Inflammatory macrophage (primary cell): ENCODE measurements around the gene FEN1.

Experiments
- DNase-seq, 2 donors: peaks; one replicate each; pipeline ENCODE4 v3.0.0-alpha.2; 2020 to 2022
- total RNA-seq, 18 experiments: gene quantifications; one replicate each; lab custom pipeline; 2026; ENCODE audit warnings: mixed read lengths in 6 of 18, inconsistent platforms in 2 of 18; lab: John Stamatoyannopoulos, UW

FEN1 gene
- 6.8 to 51.9 (median 36.1) reads per million in 18 experiments for total RNA-seq

DNA sequence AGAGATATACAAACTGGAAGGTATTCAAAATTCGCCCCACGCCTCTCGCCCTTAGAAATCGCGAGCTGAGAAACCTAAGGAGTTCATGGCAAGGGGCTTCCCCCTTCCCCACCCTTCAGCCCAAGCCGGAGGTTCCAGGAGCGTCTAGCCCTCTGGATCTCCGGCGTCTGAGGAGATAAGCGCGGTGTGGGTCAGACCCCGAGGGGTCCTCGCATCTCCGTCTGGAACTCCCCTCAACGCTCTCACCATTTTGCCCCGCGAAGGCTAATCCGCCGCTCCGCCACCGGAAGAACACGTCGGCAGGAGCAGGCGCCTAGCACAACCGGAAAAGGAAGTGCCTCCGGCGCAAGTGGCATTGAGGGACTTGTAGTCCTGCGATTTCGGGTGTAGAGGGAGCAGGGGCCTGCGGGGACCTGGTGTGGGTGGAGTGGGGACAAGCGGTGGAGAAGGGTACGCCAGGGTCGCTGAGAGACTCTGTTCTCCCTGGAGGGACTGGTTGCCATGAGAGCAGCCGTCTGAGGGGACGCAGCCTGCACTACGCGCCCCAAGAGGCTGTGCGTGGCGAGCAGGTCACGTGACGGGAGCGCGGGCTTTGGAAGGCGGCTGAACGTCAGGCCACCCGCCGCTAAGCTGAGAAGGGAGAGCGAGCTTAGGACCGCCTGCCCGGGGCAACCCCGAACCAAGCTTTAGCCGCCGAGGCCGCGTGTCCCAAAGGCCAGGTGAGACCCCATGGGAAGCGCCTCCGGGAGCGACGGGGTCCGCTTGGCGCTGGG is at the start of gene FEN1, which contains the start of gene TMEM258:
FEN1 (plus strand) TSS at position 602 of the 773 bp plus-strand sequence. CDS start 2,451 bp downstream, outside the sequence.
TMEM258 (minus strand) TSS at position 290 of the 773 bp plus-strand sequence; CDS start at position 249, 41 bp downstream.
- DNase-seq: peak; percentile 86 to 93

DNA sequence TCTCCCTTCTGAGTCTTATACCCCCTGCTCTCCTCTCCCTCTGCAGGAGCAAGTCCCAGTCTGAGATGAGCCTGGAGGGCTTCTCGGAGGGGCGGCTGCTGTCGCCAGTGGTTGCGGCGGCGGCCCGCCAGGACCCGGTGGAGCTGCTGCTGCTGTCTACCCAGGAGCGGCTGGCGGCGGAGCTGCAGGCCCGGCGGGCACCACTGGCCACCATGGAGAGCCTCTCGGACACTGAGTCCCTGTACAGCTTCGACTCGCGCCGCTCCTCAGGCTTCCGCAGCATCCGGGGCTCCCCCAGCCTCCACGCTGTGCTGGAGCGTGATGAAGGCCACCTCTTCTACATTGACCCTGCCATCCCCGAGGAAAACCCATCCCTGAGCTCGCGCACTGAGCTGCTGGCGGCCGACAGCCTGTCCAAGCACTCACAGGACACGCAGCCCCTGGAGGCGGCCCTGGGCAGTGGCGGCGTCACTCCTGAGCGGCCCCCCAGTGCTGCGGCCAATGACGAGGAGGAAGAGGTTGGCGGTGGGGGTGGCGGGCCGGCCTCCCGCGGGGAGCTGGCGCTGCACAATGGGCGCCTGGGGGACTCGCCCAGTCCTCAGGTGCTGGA is 49.1 kb upstream of the FEN1 start:
- no peak for DNase-seq

DNA sequence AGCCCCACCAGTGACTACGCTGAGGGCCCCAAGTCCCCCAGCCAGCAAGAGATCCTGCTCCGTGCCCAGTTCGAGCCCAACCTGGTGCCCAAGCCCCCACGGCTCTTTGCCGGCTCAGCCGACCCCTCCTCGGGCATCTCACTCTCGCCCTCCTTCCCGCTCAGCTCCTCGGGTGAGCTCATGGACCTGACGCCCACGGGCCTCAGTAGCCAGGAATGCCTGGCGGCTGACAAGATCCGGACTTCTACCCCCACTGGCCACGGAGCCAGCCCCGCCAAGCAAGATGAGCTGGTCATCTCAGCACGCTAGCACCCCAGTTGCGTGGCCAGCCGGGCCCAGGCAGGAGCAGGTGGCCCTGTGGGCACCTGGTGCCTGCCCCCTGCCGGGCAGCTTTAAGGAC is 48.5 kb upstream of the FEN1 start:
- no peak for DNase-seq

GRCh38 chr11:61744609-61745156 is 48.0 kb upstream of the FEN1 start:
- no peak for DNase-seq

- DNase-seq: no peak
These were observed 46.8 kb upstream of the FEN1 start for GRCh38 chr11:61745781-61746441.

- DNase-seq: no peak
These were observed 46.1 kb upstream of the FEN1 start for GRCh38 chr11:61746442-61747191.

GRCh38 chr11:61747192-61747966 is 45.3 kb upstream of the FEN1 start:
- peak; percentile 66 to 70 for DNase-seq

DNA sequence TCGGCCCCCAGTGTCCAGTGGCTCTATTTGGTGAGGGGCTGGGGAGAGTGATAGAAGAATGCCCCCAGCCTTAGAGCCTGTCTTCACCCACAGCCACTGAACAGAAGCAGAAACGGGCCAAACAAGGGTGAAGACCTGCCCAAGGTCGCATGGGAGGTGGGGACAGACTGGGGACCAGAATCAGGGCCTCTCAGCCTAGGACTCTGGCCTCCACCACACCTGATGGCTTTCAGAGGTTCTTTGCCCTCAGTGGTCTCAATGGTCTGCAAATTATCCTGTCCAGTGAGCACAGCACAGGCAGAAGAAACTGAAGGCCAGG is 44.8 kb upstream of the FEN1 start:
- no peak for DNase-seq

- peak; percentile 60 to 70 for DNase-seq
These were observed 43.0 kb upstream of the FEN1 start for GRCh38 chr11:61749591-61750217.

DNA sequence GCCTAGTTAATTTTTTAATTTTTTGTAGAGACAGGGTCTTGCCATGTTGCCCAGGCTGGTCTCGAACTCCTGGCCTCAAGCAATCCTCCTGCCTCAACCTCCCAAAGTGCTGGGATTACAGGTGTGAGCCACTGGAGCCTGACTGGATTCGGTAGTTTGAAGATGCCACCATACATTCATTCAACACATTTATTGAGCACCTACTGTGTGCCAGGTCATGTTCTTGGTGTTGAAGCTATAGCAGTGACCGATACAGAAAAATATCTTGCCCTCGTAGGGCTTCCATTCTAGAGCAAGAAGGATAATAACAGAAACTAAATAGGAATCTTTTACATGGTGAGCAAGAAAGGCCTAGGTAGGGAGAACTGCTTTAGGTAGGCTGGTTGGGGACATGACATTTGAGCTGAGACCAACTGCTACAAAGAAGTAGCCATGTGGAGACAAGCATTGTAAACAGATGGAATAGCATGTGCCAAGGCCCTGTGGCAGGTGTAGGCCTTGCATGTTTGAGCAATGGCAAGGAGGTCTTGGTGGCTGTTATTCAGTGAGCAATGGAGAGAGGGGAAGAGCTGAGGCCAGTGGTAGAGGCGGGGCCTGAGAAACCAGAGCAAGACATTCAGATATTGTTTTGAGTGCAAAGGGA is 42.0 kb upstream of the FEN1 start:
- DNase-seq: no peak

DNA sequence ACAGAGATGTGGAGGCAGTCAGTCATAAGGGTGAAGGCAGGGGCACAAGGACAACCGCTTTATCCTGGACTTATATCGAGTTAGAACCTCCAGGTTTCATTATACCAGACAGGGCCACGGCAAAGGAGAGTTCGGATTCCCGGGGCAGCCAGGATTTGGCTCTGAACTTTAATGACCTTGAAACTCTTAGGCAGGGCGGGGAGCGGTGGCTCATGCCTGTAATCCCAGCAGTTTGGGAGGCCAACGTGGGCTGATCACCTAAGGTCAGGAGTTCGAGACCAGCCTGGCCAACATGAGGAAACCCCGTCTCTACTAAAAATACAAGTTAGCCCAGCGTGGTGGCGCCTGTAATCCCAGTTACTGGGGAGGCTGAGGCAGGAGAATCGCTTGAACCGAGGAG is 41.3 kb upstream of the FEN1 start:
- DNase-seq: no peak

DNA sequence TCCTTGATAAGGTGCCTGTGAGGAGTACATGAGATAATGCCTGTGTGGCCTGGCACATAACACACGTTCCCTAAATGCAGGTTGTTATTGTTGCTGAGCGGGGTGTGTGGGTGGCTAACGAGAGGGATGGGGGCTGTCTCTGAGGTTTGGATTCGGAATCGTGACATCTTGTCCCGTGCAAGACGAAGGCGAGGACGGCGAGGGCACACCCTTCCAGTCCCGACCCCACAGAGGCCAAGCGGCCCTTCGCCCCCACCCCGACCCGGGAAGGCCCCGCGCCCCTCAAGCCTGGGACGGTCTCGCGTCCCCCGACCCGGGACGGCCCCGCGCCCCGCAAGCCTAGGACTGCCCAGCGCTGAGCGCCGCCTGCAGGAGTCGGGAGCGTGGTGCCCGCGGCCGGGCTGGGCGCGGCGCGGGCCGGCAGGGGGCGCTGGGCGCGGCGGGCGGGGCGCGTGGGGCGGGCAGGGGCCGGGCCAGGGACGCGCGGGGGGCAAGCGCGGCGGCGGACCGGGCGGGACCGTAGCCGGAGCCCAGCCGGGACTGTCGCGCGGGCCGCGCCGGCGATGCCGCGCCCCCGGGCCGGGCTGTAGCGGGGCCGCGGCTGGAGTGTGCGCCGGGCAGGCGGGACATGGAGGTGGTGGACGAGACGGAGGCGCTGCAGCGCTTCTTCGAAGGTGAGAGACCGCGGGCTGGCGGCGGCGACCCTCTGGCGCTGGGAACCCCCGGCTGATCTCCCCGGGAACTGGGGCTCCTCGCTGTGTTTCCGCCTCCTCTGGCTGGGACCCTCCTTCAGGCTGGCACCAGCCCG is 40.4 kb upstream of the FEN1 start, which contains the start of gene MYRF:
MYRF (plus strand) TSS at position 520 of the 808 bp plus-strand sequence; CDS start at position 629, 109 bp downstream.
- peak; percentile 22 to 55 for DNase-seq

- no peak for DNase-seq
These were observed 39.7 kb upstream of the FEN1 start for GRCh38 chr11:61752925-61753521.

GRCh38 chr11:61753672-61754071 is 39.0 kb upstream of the FEN1 start:
- DNase-seq: no peak

DNA sequence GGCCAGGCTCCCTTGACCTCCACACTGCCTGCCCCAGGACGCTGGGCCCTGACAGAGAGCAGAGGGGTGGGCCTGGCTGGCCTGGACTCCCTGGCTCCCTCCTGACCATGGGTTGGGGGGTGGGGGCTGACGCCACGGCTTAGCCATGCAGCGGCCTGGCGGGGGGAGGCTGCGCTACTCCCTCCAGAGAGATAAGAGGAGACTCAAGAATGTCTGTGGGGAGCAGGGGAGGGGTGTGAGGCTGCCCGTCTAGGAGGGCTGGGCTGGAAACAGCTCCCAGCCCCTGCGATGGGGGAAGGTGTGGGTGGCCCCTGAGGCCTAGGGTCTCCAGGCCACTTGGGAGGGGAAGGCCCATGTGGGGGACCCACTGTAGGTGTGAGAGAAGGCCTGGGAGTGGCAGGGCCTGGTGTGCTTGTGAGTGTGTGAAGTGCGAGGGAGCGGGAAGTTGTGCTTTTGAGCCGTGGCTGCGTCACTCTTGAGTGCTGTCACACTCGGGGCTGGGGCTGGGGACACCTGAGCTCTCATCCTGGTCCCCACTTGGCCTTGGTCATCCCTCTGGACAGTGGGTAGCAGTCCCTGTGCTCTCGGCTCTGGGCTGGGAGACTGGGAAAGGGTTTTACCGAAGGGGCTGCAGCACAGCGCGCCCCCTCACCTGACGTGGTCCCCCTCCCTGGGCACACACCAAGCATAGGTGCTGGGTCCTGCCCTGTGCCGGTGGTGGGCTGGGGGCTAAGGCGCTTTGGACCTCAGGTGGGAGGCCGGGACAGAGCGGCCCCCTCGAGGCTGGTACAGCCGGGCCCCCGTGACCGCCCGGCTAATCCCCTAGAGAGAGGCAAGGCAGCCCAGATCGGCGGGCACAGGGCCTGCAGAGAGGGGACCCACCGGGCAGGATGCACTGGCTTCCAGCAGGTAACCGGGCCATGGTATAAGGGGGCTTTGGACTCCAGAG is 37.9 kb upstream of the FEN1 start:
- no peak for DNase-seq

- no peak for DNase-seq
These were observed 36.6 kb upstream of the FEN1 start for GRCh38 chr11:61756147-61756451.

DNA sequence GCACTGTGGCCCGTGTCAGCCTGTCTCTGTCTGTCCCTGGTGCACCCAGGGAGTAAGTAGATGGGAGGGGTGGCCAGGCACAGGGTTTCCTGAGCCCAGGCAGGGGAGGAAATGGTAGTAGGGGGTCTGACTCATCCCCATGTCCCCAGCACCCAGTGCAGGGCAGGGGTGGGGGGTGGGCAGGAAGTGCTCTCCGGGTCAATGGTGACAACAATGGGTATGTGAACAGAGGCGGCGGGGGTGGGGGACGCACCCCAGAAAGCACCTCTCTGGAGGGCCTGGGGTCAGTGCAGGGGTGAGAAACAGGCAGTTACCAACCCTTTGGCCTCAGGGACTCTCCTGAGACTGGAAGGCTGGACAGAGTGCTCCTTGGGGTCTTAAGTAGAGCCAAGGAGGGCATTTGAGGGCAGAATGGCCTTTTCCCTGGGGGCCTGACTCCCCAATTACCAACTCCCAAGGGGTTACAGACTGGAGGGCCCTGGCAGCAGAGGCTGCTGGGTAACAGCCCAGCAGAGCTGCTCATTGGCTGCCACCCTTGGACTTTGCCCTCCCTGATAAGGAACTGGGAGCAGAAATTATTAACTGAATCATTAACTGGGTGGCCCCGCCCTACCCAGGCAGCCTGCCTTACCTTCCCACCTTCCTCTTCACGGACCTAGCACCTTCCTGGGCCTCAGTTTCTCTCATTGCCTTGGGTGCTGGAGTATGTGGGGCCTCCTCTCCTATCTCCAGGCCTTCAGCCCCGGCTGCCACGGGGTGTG is 36.1 kb upstream of the FEN1 start:
- peak; percentile 19 to 24 for DNase-seq
